GM21529 (cell line): Measurements from ENCODE around the gene SFMBT1.
"Not testable (repeated sequence)": the region's sequence is repeated elsewhere in the genome, so short reads cannot be mapped to it uniquely, and the experiment has no call there.

Experiments used
- ATAC-seq: cut with Tn5 transposase; IDR thresholded peaks from one replicate; pipeline ENCODE4 v1.9.1; 2021; ENCODE audit not compliant: unreplicated experiment

Gene SFMBT1

DNA sequence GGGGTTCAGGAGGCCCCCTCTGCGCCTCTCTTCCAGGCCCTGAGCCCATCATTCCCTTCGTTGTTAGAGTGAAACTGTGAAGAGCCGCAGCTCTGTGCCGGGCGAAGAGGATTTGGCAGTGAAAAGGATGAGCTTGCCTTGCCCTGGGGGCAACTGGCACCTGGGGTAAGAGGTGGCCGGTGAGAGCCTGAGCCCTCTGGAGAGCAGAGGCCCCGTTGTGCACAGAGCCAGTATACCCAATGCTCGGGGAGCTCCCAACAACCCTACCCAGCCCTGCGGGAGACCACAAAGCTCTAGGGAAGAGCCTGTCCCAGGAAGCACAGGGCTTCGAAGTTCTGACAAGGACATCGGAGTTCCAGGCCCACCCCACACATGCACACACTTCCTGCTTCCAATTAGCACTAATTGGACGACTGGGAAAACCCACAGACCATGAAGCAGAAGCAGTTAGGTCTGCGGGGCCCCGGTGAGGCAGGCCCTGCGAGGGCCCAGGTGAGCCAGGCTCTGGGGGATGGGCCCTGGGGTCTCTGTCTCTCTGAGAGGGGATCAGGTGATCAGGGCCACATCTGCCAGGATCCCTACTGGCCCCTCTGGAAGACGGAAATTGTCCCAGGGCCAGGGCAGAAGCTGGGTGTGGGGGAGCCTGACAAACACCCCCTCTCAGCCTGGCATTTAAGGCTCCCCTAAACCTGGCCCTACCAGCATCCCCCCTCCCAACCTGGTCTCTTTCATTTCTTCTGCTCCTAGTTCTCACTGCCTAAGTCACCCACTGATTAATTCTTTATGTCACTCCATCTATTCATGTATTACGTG lies 27.9 kb upstream of the SFMBT1 start:
- no peak for ATAC-seq

- peak; percentile 86 for ATAC-seq
These were observed 27.0 kb upstream of the SFMBT1 start for GRCh38 chr3:53072653-53073552.

DNA sequence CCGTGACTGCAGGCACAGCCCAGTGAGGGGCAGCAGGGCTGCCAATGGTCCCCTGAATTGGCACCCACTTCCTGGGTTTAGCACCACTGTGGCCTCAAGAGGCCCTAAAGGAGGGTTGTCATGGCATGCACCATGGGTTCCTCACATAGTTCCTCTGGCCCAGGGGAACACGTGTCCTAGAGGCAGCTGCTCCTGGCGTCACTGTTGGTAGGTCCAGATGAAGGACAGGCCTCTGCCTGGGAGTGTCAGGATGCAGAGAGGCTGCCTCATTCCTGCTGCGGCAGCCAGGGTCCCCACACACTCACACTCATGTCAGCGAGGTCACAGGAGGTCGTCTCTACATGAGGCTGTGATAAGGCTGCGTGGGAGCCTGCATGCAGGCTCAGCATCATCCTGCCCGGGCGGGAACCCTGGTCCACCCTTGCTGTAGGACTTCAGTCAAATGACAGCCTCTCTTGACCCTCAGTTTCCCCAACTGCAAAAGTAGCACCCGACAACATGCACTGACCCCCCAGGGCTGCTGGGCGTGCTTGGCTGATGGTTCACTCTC lies 26.1 kb upstream of the SFMBT1 start:
- no peak for ATAC-seq

DNA sequence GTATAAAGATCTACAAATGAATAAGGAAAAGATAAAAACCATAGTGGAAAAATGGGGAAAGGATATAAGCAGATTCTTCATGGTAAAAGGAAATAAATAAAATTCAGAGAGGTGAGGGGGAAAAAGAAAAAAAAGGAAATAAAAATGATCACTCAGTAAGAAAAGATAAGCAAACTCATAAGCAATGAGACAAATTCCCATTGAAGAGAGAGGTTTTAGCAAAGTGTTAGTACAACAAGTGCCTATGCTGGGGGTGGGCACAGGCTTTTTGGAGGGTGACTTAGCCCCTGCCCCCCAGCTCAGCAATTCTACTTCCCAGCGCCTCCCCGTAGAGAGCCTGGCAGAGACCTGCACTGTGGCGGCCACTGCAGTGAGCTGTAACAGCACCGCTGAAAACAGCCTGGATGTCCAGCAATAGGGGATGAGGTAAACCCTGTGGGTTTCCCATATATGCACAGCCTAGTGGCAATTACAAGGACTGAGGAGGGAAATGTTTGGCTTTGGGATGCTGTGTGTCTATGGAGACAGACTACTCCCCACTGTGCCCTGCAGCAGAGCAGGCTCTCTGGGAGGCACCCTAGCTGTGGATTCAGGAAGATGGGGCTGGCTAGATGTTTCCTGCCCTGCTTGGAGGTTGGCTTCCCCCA lies 23.7 kb upstream of the SFMBT1 start:
- no peak for ATAC-seq

- no peak for ATAC-seq
These were observed 22.3 kb upstream of the SFMBT1 start for GRCh38 chr3:53068176-53068575.

GRCh38 chr3:53067567-53067966 lies 21.7 kb upstream of the SFMBT1 start:
- ATAC-seq: no peak

DNA sequence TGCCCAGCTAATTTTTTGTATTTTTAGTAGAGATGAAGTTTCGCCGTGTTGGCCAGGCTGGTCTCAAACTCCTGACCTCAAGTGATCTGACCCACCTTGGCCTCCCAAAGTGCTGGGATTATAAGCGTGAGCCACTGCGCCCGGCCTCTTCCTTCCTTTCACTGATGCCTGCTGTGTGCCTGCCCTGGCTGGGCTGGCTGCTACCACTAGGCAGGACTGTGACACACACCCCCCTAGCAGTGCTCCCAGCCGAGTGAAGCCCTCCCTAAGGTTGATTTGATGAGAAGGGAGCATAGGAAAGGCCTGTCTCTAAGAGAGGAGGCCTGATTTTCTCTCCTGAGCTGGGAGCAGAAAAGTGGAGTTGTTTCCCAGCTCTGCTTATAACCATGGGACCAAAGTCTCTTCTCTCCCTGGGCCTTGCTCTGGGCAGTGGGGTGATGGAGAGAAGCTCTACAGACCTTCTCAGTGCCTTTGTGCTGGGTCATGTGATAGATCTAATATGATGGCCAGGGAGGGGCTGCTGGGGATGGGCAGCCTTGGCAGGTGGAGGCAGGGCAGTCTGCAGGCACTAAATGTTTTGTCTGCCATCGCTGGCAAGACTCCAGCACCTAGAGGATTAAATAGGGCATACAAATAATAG lies 20.1 kb upstream of the SFMBT1 start:
- no peak for ATAC-seq

- no peak for ATAC-seq
These were observed 17.0 kb upstream of the SFMBT1 start for GRCh38 chr3:53062905-53063304.

DNA sequence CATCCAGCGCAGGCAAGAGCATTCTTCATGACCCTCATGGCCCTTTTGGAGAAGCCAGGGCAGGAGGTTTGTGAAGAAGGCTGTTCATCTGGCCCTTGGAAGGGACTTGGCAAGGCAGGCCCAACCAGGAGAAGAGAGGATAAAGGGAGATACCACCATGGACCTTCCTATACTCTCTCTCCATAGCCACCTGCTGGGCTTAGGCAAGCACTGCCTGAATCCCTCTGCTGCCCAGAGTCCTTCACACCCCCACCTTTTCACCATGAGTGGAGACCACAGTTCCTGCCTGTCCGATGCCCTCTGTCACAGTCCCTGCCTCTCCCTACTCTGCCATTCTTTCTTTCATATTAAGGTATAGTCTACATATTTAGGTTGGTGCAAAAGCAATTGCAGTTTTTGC lies 10.6 kb upstream of the SFMBT1 start:
- ATAC-seq: no peak

- ATAC-seq: not testable (repeated sequence)
These were observed 8.4 kb upstream of the SFMBT1 start for GRCh38 chr3:53054233-53054632.

DNA sequence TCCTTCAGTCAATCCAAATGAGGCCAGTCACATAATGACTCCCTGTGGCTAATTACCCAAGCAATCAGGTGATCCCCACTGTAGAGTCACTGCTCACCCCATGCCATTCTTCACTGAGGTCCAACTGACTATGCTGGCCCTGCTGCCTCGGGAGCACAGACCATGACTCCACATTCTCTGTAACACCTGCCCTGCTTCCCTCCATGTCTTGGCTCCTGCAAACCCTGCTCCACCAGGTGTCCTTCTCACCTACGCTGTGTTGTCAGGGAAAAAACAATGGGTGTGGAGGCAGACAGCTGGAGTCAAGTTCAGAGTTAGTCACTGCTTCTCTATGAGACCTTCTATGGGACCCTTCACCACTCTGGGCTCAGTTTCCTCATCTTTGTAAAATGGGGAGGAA lies 6.1 kb upstream of the SFMBT1 start:
- no peak for ATAC-seq

DNA sequence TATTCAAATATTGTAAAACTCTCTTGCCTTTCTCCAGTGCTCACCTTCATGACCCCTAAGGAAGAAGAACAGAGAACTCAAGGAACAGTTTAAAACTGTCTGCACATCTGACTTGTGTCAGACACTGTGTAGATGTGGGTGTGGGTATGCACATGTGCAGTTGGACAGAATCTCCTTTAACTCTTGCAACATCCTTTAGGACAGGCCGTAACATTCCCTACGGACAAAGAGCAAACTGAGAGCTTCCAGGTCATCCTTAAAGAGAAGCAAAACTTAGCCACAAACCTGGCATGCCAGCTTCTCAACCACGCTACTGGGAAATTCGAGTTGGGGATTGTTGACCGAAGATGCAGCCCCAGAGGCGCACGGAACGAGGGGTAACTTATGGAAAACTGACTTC lies 4.1 kb upstream of the SFMBT1 start:
- ATAC-seq: no peak

DNA sequence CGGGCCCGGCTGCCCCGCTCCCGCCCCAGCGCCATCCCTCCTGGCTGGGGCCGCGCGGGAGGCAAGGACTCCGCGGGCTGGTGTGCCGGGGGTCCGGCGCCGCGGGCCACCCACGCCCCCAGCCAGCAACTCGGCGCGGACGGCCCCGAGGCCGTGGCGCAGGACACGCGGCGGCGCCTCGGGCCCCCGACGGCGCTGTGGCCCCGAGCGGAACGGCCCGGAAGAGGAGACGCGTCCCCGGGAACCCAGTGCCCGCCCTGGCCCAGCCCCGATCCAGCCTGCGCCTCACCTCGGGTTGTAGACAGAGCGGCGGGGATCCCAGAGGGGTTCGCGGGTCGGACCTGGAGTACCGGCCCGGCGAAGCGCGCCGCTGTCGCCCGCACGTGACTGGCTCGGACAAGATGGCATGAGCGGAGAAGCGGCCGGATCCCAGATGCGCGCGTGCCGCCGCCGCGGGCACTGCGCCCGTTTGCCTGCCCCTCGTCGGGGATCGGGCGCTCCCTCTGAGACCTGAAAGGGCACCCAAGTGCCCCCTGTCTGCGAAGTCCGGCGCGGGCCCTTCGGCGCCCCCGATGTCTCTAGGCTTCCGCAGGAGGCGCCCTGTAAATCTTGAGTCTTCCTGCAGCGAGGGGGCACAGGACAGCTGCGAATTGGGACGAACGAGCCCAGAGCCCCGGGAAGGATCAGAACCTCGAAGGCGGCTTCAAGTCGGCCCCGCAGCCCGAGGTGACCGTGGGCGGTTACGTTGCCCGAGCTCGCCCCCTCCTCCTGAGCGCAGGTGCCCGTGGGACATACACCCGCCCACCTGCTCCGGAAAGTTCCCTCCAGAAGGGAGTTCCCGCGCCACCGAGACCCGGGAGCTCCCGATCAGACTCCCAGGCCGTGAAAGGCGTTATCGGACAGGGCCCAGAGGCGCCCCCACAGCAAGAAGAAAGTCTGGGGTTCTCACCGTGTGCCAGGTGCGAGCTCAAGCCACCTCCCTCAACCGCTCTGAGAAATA lies 598 bp upstream of the SFMBT1 start:
- peak; percentile 47 for ATAC-seq

DNA sequence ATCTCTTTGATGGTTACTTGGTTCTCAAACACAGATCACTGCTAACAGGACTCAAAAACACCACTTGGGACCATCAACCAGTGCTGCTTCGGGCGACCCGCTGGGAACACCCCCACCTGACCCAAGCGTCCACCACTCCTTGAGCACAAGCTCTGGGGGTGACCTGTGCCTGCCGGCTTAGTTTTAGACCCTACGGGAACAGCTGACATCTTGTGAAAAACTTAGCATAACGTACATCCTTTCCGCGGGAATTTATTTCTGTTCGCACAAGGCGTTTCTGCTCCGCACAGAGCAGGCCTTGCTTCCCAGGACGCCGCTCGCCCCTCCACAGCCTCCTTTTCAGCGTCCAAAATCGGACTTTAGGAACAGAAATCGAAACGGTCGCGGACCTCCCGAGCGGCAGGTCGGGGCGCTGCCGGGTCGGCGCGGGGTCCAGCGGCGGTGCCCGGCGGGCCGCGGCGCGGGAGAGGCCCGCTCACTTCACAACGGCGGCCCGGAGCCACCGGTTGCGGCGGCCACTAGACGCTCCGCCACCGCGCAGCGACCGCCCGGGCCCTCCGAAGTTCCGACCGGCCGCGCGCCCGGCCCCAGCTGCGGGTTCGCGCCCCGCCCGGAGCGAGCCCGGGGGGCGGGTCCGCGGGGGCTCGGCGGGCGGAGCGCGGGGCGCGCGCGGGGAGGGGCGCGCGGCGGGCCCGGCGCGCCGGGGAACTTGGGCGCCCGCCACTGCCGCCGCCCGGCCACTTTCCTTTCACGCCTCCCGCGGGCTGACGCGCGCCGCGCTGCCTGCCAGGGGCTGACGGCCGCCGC lies 959 bp downstream of the SFMBT1 start:
- peak; percentile 6 for ATAC-seq

GRCh38 chr3:53044371-53044710 lies 1.5 kb downstream of the SFMBT1 start:
- ATAC-seq: no peak

DNA sequence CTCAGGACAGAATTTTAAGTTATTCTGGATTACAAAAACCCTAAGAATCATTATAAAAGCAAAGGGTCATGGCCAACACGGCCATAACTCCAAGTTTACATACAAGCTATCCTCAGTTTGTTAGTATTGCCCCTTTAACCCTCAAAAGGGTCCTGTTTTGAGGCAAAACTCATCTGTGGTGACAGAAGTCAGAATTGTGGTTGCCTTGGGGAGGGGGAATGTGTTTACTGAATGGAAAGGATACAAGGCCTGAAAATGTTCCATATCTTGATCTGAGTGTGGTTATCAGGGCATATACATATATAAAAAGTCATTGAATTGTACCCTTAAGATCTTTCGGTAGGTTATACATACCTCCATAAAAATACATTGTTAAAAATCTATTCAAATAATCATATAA lies 2.1 kb downstream of the SFMBT1 start:
- ATAC-seq: no peak

GRCh38 chr3:53042651-53043050 lies 3.2 kb downstream of the SFMBT1 start:
- ATAC-seq: no peak

DNA sequence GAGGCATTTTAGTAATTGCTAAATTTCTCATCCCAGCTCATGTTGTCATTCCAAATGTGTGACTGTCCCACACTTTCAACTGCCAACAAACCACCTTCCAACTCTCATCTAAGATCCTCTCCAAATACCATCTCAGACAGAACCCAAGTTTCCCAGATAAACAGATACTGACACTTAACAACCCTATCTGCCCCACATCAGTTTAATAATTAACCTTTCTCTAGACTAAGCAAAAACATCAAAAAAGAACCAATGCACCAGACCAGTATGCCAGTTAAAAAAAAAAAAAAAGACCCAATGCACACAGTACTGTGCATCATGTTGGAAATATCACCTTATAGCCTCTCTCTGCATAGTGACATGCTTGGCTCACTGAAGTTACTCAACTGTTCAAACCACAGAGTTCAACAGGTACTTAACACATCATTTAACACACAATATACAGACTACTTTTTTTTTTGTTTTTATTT lies 5.5 kb downstream of the SFMBT1 start:
- no peak for ATAC-seq

DNA sequence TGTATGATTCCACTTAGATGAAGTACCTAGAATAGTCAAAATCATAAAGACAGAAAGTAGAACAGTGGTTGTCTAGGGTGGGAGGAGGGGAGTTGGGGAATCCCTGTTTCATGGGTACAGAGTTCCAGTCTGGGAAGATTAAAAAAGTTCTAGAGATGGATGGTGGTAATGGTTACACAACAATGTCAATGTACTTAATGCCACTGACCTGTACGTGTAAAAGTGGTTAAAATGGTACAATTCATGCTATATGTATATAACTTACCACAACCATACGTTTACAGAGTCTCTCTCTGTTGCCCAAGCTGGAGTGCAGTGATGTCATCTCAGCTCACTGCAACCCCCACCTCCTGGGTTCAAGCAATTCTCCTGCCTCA lies 6.5 kb downstream of the SFMBT1 start:
- ATAC-seq: no peak
